ENCODE results near the gene TCF25.

TCF25 gene

DNA sequence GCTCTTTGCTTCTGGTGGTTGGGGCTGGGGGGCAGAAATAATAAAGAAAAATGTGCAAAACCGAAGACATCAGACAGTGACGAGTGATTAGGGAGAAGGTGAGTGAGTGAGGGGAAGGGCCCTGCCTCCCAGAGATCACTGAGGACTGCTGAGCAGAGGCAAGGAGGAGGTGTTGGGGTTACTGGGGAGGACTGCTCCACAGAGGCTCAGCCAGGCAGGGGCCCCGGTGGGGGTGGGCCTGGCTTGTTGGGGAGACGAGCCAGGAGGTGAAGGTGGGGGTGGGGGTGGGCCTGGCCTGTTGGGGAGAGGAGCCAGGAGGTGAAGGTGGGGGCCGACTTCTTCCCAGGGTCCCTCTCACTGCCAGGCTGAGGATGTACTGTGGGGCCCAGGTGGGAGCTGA, 73.1 kb downstream of the TCF25 start:
- DNase-seq (ENCODE audit: low read depth) = no peak

DNA sequence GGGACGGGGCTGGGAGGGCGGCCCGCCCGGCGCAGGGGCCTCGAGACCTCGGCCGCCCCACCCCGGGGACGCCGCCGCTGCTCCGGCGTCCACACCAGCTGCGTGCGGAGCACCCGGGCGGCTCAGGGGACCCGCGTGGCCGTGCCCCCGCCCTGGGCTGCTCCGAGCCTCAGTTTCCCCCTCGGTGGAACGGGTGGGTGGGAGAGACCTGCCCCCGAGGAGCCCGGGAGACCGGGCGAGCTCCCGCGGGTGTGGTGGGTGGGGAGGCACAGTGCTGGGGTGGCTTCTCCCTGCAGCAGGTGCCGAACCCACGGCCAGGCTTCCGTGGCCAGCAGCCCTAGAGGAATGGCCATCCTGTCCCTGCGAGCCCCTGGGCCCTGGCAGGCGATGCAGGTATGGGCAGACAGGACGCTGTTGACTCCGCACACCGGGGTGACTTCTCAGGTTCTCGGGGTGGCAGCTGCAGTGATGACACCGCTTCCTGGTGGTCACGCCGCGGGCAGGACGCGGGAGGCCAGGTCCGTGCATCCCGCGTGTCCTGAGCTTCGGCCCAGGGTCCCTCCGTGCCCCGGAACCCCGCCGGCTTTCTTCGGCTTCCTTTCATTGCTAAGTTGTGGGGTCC, 75.8 kb downstream of the TCF25 start:
- DNase-seq (ENCODE audit: low read depth) = no peak

DNA sequence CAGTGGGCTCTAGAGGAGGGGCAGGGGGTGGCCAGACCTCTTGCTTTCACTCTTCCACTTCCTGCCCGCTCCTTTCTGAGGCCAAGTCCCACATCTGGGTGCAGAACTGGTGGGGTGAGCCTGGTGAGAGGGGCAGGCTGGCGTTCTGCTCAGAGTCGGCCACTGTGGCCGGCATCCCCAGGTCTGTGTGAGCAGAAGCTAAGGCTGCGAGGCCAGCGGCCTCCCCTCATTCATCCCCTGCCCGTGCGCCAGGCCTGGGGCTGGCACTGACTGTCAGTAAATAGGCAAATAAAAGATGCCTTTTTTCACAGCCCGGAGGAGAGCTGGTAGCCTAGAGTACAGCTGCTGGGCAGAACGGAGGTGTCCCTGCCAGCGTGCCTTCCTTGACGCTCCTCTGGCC, 76.4 kb downstream of the TCF25 start:
- DNase-seq (ENCODE audit: low read depth) = no peak

DNA sequence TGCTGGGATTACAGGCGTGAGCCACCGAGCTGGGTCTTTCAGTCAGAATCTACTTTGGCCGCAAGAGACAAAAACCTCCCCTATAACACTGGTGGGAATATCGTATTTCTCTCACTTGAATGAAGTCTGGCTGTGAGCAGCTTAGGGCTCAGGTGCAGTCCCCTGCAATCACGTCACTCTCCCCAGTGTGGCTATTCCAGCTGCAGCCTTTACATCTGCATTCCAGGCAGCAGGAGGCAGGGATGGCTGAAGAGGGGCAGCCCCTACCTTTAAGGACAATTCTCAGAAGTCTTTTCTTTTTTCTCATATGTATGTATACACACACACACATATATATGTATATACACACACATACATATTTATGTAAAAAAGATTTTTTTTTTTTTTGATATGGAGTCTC, 78.1 kb downstream of the TCF25 start:
- no peak for DNase-seq (ENCODE audit: low read depth)

DNA sequence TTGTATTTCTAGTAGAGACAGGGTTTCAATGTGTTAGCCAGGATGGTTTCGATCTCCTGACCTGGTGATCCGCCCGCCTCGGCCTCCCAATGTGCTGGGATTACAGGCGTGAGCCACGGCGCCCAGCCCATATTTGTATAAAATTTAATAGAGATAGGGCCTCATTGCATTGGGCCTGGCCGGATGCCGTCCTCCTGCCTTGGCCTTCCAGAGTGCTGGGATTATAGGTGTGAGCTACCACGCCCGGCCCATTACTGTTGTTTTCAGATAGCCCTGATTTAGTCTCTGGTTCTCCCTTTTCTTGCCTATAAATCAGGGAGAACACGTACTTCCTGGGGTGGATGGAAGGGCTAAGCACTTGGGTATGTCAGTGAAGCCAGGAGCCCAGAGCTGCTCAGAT, 78.7 kb downstream of the TCF25 start:
- no peak for DNase-seq (ENCODE audit: low read depth)

DNA sequence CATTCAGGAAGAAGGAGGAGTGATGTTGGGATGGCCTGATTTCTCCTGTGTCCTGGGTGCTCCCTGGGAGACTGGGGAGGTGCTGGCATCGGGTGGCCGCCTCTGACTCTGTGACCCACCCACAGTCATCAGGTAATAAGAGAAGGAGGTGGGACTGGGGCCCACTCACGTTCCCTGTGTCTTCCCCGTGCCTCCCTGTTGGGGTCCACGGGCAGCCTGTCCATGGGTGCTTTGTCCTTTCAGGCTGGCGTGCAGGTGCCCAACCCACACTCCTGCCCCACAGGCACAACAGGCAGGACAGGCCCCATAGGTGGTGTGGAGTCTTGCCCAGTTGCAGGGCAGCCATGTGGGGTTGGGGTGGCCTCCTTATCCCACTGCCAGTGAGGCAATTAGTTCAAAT, 79.2 kb downstream of the TCF25 start:
- DNase-seq (ENCODE audit: low read depth) = no peak

DNA sequence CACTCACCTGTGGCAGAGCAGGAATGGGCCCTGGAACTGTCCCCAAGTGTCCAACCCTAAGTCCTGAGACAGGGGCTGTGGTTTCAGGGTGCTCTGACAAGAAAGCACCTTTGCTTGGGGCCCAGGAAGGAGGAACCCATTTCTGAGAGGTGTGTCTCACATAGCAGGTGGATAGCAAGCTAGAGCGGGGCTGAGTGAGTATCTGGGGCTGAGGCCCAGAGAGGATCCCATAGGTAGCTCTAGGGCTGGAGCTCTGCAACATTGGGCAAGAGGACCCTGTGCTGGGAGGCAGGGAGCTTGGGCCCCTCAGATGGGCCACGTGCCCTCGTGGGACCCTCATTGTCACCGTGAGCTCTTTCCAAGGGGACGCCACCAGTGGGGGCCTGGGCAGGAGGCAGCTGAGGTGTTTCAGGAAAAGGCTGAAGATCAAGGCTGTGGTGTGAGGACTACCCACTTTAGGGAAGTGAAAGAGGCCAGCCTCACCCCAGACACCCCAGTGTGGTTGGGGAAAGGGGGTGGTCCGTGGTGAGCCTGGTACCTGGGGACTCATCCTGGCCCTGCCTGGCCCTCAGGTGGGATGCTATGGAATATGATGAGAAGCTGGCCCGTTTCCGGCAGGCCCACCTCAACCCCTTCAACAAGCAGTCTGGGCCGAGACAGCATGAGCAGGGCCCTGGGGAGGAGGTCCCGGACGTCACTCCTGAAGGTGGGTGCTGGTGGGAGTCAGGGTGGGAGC, 80.4 kb downstream of the TCF25 start:
- no peak for DNase-seq (ENCODE audit: low read depth)

DNA sequence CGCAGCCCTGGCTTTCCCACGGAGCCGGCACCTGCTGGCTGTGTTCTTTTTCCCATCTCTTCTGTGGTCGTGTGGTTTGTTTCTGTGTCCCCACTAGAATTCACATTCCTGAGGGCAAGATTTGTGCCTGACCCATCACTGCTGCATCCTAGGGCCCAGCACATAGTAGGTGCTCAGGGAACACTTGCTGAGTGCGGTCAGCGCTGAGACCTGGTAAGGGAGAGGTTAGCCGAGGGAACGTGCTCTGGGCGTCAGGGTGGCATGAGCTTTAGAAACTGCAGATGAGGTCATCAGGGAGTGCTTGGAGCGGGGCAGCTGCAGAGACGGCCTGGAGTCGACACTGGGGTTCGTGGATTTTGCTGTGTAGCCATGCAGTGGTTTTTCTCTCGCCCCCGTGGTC, 81.1 kb downstream of the TCF25 start:
- DNase-seq (ENCODE audit: low read depth) = no peak

DNA sequence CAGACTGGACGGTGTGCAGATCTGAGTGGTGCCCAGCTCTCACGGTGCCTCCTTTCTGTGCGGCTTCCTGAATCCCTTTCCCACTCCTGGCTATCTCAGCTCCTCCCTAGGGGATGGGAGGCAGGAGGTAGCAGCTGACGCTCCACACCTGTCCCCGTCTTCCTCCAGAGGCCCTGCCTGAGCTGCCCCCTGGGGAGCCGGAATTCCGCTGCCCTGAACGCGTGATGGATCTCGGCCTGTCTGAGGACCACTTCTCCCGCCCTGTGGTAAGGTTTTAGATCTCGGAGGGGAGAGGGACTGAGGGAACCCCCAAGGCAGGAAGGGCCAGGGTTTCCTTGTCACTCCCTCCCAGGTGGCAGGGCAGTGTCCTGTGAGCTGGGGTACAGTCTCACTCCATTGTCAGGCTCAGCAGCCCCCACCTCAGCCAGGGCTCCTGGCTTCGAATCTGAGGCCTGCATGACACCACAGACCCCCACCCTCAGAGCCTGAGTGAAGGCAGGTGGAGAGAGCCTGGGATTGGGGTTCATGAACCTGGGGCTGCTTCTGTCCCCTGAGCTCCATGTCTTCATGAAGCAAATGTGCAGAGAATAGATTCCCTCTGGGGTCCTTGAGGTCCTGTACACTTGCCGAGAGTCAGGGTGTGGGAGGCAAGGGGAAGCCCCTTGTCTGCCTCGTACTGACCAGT, 81.8 kb downstream of the TCF25 start:
- DNase-seq (ENCODE audit: low read depth) = no peak

DNA sequence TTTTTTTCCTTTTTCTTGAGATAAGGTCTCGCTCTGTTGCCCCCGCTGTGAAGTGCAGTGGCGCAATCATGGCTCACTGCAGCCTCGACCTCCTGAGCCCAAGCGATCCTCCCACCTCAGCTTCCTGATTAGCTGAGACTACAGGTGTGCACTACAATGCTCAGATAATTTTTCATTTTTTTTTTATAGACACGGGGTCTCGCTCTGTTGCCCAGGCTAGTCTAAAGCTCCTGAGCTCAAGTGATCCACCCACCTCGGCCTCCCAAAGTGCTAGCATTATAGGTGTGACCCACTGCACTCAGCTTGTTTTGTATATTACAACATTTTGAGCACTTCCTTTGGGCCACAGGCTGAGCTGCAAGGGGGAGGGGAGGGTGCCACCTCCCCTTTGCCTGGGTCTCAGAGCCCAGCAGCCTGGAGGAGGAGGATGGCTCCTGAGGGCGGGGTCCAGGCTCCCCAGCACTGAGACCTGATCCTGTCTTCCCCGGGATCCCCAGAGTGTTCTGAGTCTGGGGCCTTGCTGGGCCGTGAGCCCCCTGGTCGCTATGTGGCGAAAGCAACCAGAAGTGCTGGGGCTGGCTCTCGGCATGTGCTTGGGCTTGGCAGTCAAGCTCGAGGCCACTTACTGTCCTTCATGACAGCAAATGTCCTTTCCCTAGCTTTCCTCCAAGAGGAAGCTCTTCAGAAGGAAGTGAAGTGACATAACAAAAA, 83.3 kb downstream of the TCF25 start:
- no peak for DNase-seq (ENCODE audit: low read depth)

DNA sequence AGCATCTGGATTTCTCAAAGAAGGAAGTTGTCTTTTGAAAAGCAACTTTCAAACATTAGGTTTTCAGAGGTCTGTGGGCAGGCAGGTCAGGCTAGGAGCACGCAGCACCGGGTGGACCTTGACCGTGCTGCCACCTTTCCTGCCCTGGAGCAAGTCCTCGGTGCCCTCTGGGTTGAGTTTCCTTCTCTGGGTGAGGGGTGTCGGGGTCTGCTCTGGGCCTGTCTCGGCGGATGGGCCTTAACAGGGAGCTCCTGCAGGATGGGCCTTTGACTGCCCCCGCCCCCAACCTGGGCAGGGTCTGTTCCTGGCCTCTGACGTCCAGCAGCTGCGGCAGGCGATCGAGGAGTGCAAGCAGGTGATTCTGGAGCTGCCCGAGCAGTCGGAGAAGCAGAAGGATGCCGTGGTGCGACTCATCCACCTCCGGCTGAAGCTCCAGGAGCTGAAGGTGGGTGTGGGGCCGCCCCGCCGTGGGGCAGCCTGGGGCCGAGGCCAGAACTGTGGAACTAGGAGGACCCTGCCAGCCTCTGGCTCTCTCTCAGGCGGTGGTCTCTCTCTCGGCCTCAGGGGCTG, 83.9 kb downstream of the TCF25 start:
- DNase-seq (ENCODE audit: low read depth) = no peak

DNA sequence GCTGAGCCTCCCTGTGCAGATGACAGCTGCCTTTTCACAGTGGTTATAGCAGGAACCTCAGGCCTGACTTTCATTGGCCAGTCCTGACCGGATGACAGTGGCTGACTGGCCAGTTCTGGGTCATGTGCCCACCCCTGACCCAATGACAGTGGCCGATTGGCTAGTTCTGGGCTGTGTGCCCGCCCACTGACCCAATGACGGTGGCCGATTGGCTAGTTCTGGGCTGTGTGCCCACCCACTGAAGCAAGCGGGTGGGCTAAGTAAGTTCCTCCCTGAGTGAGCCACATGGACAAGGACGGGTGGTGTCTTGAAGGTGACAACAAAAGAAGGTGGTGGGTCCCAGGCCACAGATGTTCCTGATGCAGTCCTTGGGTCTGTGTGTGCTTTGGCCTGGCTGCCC, 84.7 kb downstream of the TCF25 start:
- no peak for DNase-seq (ENCODE audit: low read depth)

DNA sequence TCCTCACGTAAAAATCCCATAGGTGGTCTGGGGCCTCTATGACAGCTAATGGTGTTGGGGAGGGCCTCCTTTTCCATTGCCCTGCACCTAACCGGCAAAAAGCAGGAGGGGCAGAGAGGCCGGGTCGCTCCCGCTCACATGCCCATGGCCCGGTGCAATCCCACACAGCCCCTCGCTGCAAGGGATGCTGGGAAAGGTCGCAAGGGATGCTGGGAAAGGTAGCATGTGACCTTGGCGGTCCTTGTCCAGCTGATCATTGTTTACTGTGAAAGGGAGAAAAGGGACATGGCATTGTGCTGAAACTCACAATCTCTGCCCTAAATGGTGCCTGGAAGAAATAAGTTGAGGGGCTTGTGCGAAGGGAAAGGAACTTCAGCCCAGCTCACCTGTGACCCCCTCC, 85.2 kb downstream of the TCF25 start:
- no peak for DNase-seq (ENCODE audit: low read depth)

DNA sequence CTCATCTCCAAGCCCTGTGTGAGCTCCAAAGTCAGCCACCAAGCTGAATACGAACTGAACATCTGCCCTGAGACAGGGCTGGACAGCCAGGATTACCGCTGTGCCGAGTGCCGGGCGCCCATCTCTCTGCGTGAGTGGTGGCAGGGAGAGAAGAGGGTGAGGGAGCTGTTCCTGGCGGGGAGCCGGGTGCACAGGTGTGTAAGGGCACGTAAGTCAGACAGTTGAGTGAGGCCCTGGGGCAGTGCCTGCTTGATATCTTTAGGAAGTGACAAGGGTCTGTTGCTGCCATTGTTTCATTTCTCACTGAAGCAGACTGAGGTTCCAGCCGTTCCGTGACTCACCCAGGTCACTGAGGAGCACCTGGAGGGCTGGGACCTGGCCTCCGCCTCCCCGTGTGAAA, 87.6 kb downstream of the TCF25 start:
- DNase-seq (ENCODE audit: low read depth) = no peak

Measured in HS-5 (cell line).